MCF 10A (cell line): ENCODE results near the gene KIRREL3. TPM values are rescaled to one million over a fixed set of nuclear protein-coding genes. Genes with fewer than 3 reads are reported as not detected.

ENCODE experiments used
- BruUV-seq: library from RNA; stranded (reverse); fragments of 400-500 nt; replicated peaks from 2 replicates; lab custom pipeline; 2021; lab: Mats Ljungman, UMichigan
- CTCF ChIA-PET: fragments of 300-600 bp; sonication (Branson Sonifier 250); formaldehyde crosslinking; extraction: SDS; loops from one replicate; lab custom pipeline; 2021; ENCODE audit warnings: antibody characterized with exemption, inconsistent platforms; lab: Yijun Ruan, JAX
- POLR2A ChIA-PET: fragments of 300-600, 350-650 bp; sonication (Branson Sonifier 250); formaldehyde crosslinking; extraction: SDS; loops from one replicate; lab custom pipeline; 2020; ENCODE audit warnings: antibody characterized with exemption, inconsistent platforms; lab: Yijun Ruan, JAX
- DNase-seq: peaks from one replicate; pipeline ENCODE4 v3.0.0-alpha.2; 2018; ENCODE audit not compliant: unreplicated experiment
- H3K27ac Mint-ChIP-seq: one replicate; pipeline ENCODE4 v1.8.0; 2022; ENCODE audit warnings: mild to moderate bottlenecking, low read depth, mixed read lengths; ENCODE audit not compliant: unreplicated experiment
- H3K27me3 Mint-ChIP-seq: one replicate; pipeline ENCODE4 v1.8.0; 2022; ENCODE audit warnings: mixed read lengths; ENCODE audit not compliant: insufficient read depth, unreplicated experiment
- H3K36me3 Mint-ChIP-seq: one replicate; pipeline ENCODE4 v1.8.0; 2022; ENCODE audit warnings: mild to moderate bottlenecking, moderate library complexity, mixed read lengths; ENCODE audit not compliant: insufficient read depth, unreplicated experiment
- H3K4me1 Mint-ChIP-seq: one replicate; pipeline ENCODE4 v1.8.0; 2022; ENCODE audit warnings: mixed read lengths; ENCODE audit not compliant: insufficient read depth, unreplicated experiment
- H3K4me3 Mint-ChIP-seq: one replicate; pipeline ENCODE4 v1.8.0; 2022; ENCODE audit warnings: mild to moderate bottlenecking, moderate library complexity, mixed read lengths; ENCODE audit not compliant: unreplicated experiment
- H3K9me3 Mint-ChIP-seq: one replicate; pipeline ENCODE4 v1.8.0; 2022; ENCODE audit warnings: mixed read lengths; ENCODE audit not compliant: unreplicated experiment
- CTCF ChIP-seq: fragments of 200-600 bp; IDR thresholded peaks from one replicate; pipeline ENCODE4 v1.8.0; 2022; ENCODE audit warnings: antibody characterized with exemption, mild to moderate bottlenecking; ENCODE audit not compliant: unreplicated experiment
- intact Hi-C: fragments of 100-400 bp; cut with micrococcal nuclease; formaldehyde crosslinking; loops from 2 replicates; pipeline ENCODE4 v1.14.1; 2022
- total RNA-seq: library from RNA; stranded (reverse); gene quantifications from 2 replicates; pipeline ENCODE4 v1.2.3, GENCODE V29; 2022

Gene KIRREL3
- total RNA-seq, 1 experiment from 2014 or later = not detected

GRCh38 chr11:126896025-126896424, 104.5 kb downstream of the KIRREL3 start:
- BruUV-seq = no TSS peak
- Mint-ChIP-seq H3K4me3 (no peak overlapping the region), H3K27me3 (no peaks in the 10 kb centered on the region), H3K9me3 (peaks cover 34% of the 10 kb centered on the region), H3K36me3 (no peaks in the 10 kb centered on the region), H3K4me1 (no peaks in the 10 kb centered on the region), H3K27ac (no peak overlapping the region)
- no peak for DNase-seq
- TF ChIP-seq CTCF = no peak
- ChIA-PET CTCF (no interaction called here), POLR2A (no interaction called here)
- intact Hi-C loops = no loop called here

- Mint-ChIP-seq H3K4me3 (no peak overlapping the region), H3K27me3 (no peaks in the 10 kb centered on the region), H3K4me1 (no peaks in the 10 kb centered on the region), H3K9me3 (peaks cover 29% of the 10 kb centered on the region), H3K27ac (no peak overlapping the region), H3K36me3 (no peaks in the 10 kb centered on the region)
- intact Hi-C loops = no loop called here
- ChIA-PET POLR2A (no interaction called here), CTCF (interaction anchor here (1.1 kb wide), 1 partner anchor 285 kb away, joined by 3 read pairs; no protein-coding TSS in a partner anchor)
- TF ChIP-seq CTCF = no peak
- DNase-seq = no peak
- no TSS peak for BruUV-seq
These were observed 106.8 kb downstream of the KIRREL3 start for GRCh38 chr11:126893796-126894195.

- intact Hi-C loops = no loop called here
These were observed 107.8 kb downstream of the KIRREL3 start for GRCh38 chr11:126892756-126893155.

GRCh38 chr11:126891556-126892217, 108.9 kb downstream of the KIRREL3 start:
- DNase-seq = no peak
- H3K27ac Mint-ChIP-seq = no peak overlapping the region
- POLR2A ChIA-PET = no interaction called here
- no peak for TF ChIP-seq CTCF
- BruUV-seq = no TSS peak
- no peak overlapping the region for H3K4me3 Mint-ChIP-seq
- CTCF ChIA-PET = interaction anchor here (0.9 kb wide), 1 partner anchor 98 kb away, joined by 3 read pairs; no protein-coding TSS in a partner anchor
- H3K36me3 Mint-ChIP-seq = no peaks in the 10 kb centered on the region
- H3K27me3 Mint-ChIP-seq = no peaks in the 10 kb centered on the region
- H3K4me1 Mint-ChIP-seq = no peaks in the 10 kb centered on the region
- peaks cover 20% of the 10 kb centered on the region for H3K9me3 Mint-ChIP-seq
- intact Hi-C loops = no loop called here

More at GRCh38 chr11:126892756-126893155, 107.8 kb downstream of the KIRREL3 start:
- DNase-seq = no peak
- no peaks in the 10 kb centered on the region for H3K36me3 Mint-ChIP-seq
- no peaks in the 10 kb centered on the region for H3K4me1 Mint-ChIP-seq
- H3K27ac Mint-ChIP-seq = no peak overlapping the region
- POLR2A ChIA-PET = no interaction called here
- no TSS peak for BruUV-seq
- H3K27me3 Mint-ChIP-seq = no peaks in the 10 kb centered on the region
- H3K4me3 Mint-ChIP-seq = no peak overlapping the region
- peaks cover 20% of the 10 kb centered on the region for H3K9me3 Mint-ChIP-seq
- CTCF ChIA-PET = interaction anchor here (0.9 kb wide), 1 partner anchor 97 kb away, joined by 3 read pairs; no protein-coding TSS in a partner anchor
- no peak for TF ChIP-seq CTCF
